ENCODE results near the gene TSHZ1. TPM values are rescaled to one million over a fixed set of nuclear protein-coding genes. Genes with fewer than 3 reads are reported as not detected.
A peak's percentile ranks its signal among the peaks of the same experiment; 100 is the strongest.

TSHZ1 gene
- total and polyA plus RNA-seq, 7 donors, result 2.0 to 10.5 (median 9.7) TPM

DNA sequence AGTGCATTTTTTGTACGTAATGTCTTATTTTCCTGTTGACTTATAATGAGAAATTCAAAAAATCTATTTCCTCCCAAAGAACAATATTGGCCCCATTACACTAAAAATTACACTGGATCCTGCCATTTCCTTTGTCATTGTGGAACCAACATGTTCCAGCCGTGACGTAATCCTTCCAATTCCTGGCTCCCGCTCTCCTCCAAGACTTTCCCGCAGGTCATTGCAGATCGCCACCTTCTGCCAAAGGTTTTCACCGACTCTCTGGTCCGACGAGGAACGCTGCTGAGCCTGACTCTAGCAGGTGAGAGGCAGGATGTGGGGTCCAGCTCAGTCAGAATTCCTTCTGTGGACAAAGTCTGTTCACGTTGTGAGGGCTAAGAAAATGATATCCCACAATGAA lies 39.7 kb upstream of the TSHZ1 start:
- no peak overlapping the region for H3K4me3 ChIP-seq
- H3K9me3 ChIP-seq, result no peaks in the 10 kb centered on the region
- 63 to 70% (median 64%) methylated on average over 11 of the region's 11 CpGs for WGBS, 3 donors
- H3K27me3 ChIP-seq (ENCODE audit: insufficient read depth in 3 of 3, low read length in 2 of 3), result peaks cover 0 to 3% (median 0%) of the 10 kb centered on the region in 3 donors
- peaks cover 5% of the 10 kb centered on the region for H3K4me1 ChIP-seq
- ATAC-seq, result peak in 1 of 4 donors; percentile 36
- TF ChIP-seq, protein P1, sequence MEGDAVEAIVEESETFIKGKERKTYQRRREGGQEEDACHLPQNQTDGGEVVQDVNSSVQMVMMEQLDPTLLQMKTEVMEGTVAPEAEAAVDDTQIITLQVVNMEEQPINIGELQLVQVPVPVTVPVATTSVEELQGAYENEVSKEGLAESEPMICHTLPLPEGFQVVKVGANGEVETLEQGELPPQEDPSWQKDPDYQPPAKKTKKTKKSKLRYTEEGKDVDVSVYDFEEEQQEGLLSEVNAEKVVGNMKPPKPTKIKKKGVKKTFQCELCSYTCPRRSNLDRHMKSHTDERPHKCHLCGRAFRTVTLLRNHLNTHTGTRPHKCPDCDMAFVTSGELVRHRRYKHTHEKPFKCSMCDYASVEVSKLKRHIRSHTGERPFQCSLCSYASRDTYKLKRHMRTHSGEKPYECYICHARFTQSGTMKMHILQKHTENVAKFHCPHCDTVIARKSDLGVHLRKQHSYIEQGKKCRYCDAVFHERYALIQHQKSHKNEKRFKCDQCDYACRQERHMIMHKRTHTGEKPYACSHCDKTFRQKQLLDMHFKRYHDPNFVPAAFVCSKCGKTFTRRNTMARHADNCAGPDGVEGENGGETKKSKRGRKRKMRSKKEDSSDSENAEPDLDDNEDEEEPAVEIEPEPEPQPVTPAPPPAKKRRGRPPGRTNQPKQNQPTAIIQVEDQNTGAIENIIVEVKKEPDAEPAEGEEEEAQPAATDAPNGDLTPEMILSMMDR (IDR thresholded peaks at IDR 0.05), result no peak
- no peaks in the 10 kb centered on the region for H3K36me3 ChIP-seq (ENCODE audit: insufficient read depth in 1 of 2, low read depth in 1 of 2)
- peak overlapping the region; percentile 65 for H3K27ac ChIP-seq
- intact Hi-C loops (cut with DNase I), result no loop called here
- DNase-seq, result no peak

DNA sequence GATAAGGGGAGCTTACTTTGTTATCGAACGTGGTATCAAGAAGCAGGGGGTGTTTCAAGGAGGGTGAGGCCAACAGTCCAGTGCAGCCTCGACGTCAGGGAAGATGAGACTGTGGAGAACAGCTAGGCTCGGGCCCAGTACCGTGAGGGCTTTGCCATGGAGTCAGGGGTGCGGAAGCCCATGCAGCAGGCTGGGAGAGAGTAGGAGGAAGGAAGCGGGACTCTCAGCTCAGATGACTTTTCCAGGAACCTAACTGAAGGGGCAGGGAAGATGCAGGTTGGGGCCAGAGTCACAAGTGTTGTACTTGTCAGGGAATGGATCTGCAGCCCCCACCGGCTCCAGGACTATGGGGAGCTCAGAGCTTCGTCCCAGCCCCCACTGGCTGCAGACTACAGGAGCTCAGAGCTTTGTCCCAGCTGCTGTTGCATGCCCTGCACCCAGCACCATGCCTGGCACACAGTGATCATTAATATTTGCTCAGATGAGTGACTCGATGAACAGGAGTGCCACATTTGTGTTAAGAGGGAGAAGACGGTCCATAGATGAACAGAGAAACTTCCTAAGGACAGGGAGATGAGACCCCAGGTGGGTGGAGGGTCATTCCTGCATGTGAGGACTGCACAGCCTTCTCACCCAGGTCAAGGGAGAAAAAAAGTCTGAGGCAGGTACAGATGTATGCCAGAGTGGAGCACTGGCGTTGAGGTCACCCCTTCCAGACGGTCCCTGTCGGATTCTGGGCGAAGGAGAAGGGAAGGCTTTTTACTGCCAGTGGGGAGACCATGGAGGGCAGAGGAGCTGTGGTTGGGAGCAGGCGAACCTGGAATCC lies 38.1 kb upstream of the TSHZ1 start:
- peaks cover 0 to 3% (median 0%) of the 10 kb centered on the region in 3 donors for H3K27me3 ChIP-seq (ENCODE audit: insufficient read depth in 3 of 3, low read length in 2 of 3)
- no peak for DNase-seq
- WGBS, 3 donors, result 81 to 85% (median 82%) methylated on average over 17 of the region's 17 CpGs
- ATAC-seq, result no peak
- H3K9me3 ChIP-seq, result no peaks in the 10 kb centered on the region
- TF ChIP-seq, protein P1 (IDR thresholded peaks at IDR 0.05), result no peak
- H3K4me3 ChIP-seq, result no peak overlapping the region
- H3K27ac ChIP-seq, result no peak overlapping the region
- intact Hi-C loops (cut with DNase I), result no loop called here
- no peaks in the 10 kb centered on the region for H3K36me3 ChIP-seq (ENCODE audit: insufficient read depth in 1 of 2, low read depth in 1 of 2)
- H3K4me1 ChIP-seq, result peaks cover 5% of the 10 kb centered on the region

DNA sequence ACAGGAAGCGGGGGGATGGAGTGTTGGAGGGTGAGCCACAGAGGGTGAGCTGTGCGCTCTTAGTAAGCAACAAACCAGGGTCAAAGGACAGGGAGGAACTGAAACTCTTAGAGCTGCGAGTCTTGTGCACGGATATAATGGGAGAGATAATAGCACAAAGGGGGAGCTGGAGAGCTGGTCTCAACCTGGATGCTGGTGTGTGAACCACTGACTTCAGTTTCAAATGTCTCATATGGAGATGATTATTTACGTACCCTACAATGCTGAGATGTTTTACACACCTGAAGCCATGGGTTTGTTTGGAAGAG lies 37.5 kb upstream of the TSHZ1 start:
- ATAC-seq (no peak), DNase-seq (no peak)
- intact Hi-C loops (cut with DNase I), result no loop called here
- 60 to 74% (median 72%) methylated on average over 5 of the region's 5 CpGs for WGBS, 3 donors
- TF ChIP-seq, protein P1 (IDR thresholded peaks at IDR 0.05), result no peak
- H3K4me3 ChIP-seq, result no peak overlapping the region
- H3K4me1 ChIP-seq, result peaks cover 5% of the 10 kb centered on the region
- H3K27me3 ChIP-seq (ENCODE audit: insufficient read depth in 3 of 3, low read length in 2 of 3), result peaks cover 0 to 3% (median 0%) of the 10 kb centered on the region in 3 donors
- no peaks in the 10 kb centered on the region for H3K36me3 ChIP-seq (ENCODE audit: insufficient read depth in 1 of 2, low read depth in 1 of 2)
- H3K9me3 ChIP-seq, result no peaks in the 10 kb centered on the region
- H3K27ac ChIP-seq, result no peak overlapping the region

DNA sequence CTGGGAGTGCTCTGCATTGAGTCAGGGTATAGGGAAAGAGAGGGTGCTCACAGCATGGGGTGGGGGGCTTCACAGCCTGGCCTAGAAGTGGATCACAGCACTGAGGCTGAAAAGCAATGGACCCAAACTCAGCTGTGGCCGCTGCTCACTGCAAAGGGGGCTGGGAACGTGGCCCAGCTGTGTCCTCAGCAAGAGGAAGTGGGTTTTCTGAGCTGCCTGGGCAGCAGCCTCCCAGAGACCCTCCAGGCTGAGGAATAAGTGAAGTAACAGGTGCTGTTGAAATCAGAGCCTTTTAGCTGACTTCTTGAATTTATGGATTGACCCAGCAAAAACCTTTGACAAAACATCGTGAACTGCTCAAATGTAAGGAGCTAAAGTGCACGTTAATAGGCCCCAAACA lies 36.9 kb upstream of the TSHZ1 start:
- no peak for DNase-seq
- intact Hi-C loops (cut with DNase I), result no loop called here
- no peak for ATAC-seq

More for the DNA sequence above, 36.9 kb upstream of the TSHZ1 start:
- Histone ChIP-seq H3K9me3 (no peaks in the 10 kb centered on the region), H3K4me1 (peaks cover 2% of the 10 kb centered on the region), H3K4me3 (no peak overlapping the region), H3K27me3 (ENCODE audit: insufficient read depth in 3 of 3, low read length in 2 of 3) (peaks cover 0 to 3% (median 0%) of the 10 kb centered on the region in 3 donors), H3K36me3 (ENCODE audit: insufficient read depth in 1 of 2, low read depth in 1 of 2) (no peaks in the 10 kb centered on the region), H3K27ac (no peak overlapping the region)
- 85 to 89% (median 88%) methylated on average over 4 of the region's 4 CpGs for WGBS, 3 donors
- TF ChIP-seq, protein P1 (IDR thresholded peaks at IDR 0.05), result no peak

Measured in psoas muscle (tissue), 8 donors.